GM12891 (cell line): ENCODE data around the gene PTPRQ.

Source experiments
- PAX5 ChIP-seq: IDR thresholded peaks from 2 replicates; pipeline ENCODE4 v1.6.1; 2011; ENCODE audit warnings: low read length, moderate library complexity, mild to moderate bottlenecking; ENCODE audit not compliant: insufficient read depth, severe bottlenecking
- POLR2A ChIP-seq: IDR thresholded peaks from 2 replicates; pipeline ENCODE4 v1.6.1; 2011; ENCODE audit warnings: low read depth, low read length, control low read depth
- POLR2AphosphoS5 ChIP-seq: IDR thresholded peaks from 2 replicates; pipeline ENCODE4 v1.6.1; 2011; ENCODE audit warnings: low read depth, low read length, control low read depth
- POU2F2 ChIP-seq: IDR thresholded peaks from 2 replicates; pipeline ENCODE4 v1.6.1; 2011; ENCODE audit warnings: low read depth, mild to moderate bottlenecking, control low read depth, low read length, moderate library complexity
- SPI1 ChIP-seq: IDR thresholded peaks from 2 replicates; pipeline ENCODE4 v1.6.1; 2011; ENCODE audit warnings: low read depth, low read length, control low read depth
- TAF1 ChIP-seq: IDR thresholded peaks from 2 replicates; pipeline ENCODE4 v1.6.1; 2011; ENCODE audit warnings: low read depth, low read length, control low read depth

- TF ChIP-seq POLR2A (no peak), POLR2AphosphoS5 (no peak), SPI1 (no peak), PAX5 (no peak), TAF1 (no peak), POU2F2 (no peak)
Measured at GRCh38 chr12:80441921-80442320, 2.1 kb upstream of the PTPRQ start.
